C1 segment of cervical spinal cord (tissue), 14 donors: ENCODE data around the gene MRFAP1.
"Not testable (repeated sequence)": the region's sequence is repeated elsewhere in the genome, so short reads cannot be mapped to it uniquely, and the experiment has no call there.

ENCODE experiments used
- DNase-seq, 14 donors: peaks; one replicate each; lab custom pipeline; 2025; lab: John Stamatoyannopoulos, UW

The MRFAP1 gene

DNA sequence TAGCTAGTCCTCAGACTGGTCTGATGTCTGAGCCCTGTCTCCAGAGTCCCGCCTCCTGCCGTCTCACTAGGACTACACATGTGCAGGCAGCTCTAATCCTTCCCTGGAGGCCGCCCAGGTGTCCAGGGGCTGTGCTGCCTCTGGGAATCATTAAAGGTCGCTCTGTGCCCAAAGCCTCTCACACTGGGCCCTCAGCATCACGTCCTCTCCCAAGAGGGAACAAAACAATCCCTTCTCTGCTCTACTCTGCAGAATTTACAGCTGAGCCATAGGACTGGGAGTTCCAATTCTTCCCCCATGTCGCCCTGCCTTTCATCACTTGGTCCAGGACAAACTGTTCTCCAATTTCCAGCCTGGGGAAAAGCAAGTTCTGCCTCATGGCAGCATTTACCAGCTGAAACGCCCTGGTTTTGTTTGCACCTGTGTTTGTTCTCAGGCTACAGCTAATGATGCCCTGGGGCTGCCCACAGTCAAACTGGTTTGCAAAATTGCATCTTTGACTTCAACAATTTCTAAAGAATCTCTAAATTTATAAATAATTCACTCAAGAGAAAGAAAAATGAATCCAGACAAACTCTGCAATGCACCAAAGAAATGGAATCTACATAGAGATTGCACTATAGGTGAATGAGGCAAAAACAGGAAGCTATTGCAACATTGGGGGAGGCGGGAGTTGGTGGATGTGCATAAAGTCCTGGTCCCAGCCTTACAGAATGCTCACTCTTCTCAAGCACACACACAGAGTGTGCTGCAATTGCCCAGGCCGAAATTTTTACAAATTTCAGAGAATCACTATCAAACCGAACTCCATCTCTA, 7.2 kb upstream of the MRFAP1 start:
- DNase-seq, result no peak

DNA sequence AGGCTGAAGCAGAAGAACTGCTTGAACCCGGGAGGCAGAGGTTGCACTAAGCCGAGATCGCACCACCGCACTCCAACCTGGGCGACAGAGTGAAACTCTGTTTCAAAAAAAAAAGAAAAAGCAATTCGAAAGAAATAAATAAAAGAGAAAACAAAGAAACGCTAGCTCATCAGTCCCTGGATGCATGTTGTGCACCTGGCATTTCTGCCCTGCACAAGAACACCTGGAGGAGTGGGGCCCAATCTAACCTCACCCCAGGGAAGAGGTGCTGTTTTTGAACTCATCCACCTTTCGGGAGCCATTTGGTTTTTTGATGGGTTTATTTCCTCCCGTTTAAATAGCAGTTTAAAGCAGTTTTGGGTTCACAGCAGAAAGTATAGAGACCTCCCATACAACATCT, 5.7 kb upstream of the MRFAP1 start:
- no peak for DNase-seq

DNA sequence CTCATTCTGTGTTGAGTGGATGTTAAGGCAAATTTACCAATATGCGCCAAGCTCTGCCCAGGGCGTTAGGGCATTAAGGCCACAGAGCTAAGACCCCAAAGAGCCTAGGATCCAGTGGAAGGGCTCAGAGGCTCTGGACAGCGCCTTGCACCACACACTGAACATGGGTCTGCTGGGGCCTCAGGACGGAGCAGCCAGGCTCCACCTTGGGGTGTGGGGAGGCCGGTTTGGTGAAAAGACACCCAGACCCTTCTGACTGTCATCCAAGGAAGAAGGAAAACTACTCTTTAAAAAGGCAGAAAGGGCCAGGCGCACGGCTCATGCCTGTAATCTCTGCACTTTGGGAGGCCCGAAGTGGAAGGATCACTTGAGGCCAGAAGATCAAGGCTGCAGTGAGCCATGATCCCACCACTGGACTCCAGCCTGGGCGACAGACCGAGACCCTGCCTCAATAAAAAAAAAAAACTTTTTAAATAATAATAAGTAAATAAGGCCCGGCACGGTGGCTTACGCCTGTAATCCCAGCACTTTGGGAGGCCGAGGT, 1.3 kb upstream of the MRFAP1 start:
- no peak for DNase-seq

DNA sequence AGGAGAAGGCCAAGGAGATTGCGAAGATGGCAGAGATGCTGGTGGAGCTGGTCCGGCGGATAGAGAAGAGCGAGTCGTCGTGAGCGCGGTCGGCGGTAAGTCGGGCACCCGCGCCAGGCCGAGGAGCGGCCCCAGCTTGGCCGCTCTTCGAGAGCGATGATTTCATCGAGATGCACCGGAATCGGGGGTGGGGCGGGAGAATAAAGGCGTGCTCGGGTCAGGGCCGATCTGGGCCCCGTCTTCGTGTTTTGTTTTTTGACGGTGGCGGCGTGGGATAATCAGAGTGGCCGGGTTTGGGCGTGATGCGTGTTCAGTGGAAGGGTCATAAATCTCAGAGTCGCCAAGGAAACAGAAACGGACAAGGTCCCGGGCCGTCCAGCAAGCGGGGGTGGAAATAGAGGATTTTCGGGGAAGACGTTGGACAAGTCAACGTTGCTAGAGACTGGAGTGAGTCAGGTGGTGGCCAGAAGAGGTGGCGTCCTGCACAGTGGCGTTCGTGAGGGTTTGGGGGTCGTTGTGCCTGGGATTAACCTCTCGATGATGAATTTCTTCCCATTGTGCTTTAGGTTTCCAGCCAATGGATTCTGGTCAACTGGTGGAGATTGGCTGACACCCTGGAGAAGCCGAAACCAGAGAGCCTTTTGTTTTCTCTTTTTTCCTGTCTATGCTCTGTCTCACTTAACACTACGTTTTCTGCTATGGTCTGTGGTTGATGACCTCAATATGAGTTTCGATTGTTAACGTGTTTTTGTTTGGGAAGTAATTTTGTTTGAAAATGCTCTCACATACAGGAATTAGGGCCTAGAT, 882 bp downstream of the MRFAP1 start:
- DNase-seq, result peak in 3 of 14 donors; percentile 41 to 78 (median 42)

DNA sequence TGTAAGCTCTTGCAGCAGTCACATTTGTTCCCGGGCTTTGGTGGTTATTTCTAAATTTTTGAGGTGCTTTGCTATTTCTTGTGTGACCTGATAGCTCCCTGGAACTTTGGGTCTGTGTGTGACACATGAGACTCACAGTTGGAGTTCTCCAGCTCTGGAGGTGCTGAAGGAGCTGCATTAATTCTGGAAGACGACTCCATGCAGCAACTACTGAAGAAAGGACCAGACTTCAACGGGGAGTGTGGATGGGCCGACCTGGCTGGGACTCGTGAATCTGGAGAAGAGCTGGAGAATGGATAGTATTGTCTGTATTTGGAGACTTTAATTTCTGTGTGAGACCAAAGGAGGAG, 1.5 kb downstream of the MRFAP1 start:
- no peak for DNase-seq

DNA sequence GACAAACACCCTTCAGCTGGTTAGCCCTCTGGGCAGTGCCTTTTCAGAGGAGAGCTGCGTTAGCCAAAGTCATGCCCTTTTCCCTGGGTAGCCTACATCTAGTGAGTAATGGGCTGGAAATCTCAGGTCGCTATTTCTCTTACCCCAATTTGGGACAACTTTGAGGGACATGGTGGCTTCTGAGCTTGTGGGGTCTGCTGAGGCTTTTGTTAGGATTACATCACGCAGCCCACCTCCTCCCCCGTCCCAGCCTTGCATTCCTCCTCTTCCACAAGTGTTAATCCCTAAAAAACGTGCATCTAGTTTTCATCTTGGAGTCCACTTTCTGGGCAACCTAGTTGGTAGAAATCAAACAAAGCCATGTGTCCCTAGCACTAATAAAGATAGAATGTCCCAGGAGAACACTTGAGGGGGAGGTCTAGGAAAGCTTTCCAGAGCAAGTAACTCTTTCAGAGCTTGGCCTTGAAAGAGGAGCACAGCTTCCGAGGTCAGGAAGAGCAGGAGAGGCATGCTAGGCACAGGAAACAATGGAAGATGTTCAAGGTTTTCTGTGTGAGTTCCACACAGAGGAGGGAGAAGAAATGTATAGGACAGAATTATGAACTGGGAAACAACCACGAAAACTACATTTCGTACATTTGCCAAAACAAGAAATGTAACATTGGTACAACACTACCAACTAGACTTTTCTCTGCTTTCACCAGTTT, 2.8 kb downstream of the MRFAP1 start:
- no peak for DNase-seq

DNA sequence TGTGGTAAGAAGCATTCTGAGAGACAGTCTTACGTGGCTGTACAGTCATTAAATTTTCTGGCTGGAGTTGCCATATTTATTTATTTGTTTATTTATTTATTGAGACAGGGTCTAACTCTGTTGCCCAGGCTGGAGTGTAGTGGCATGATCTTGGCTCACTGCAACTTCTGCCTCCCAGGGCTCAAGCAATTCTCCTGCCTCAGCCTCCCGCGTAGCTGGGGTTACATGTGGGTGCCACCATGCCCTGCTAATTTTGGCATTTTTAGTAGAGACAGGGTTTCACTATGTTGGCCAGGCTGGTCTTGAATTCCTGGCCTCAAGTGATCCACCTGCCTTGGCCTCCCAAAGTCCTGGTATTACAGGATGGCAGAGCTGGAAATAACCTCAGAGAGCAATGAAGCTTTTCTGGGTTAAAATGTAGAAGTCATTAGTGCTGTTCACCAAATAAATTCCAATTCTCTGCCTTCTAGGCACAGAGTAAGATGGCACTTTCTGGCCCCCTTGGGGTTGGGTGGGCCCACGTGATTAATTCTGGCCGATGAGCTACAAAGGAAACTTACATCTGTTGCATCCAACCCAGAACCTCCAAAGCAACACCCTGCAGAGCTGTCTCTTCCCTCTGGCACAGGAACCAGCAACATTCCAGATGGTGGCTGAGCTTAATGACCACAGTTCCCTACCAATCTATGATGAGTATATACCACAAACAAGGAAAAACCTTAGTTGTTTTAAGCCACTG, 4.5 kb downstream of the MRFAP1 start:
- no peak for DNase-seq

DNA sequence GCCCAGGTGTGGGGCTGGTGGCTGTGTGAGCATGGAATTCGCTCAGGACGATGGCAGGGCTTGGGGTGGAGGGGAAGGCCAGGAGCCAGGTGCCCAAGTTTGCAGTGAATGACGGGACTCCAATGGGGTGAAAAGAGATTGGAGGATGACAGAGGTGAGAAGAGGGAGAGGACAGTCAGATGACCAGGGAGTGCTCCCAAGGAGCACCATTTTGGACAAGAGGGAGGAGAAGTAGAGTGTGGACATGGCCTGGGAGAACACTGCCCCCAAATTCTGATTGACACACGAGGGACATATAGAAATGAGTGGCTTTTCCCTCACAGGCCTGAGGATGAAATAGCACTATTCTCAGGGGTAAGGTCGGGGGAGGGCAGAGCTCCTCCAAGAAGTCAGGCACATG, 6.7 kb downstream of the MRFAP1 start:
- DNase-seq, result no peak

DNA sequence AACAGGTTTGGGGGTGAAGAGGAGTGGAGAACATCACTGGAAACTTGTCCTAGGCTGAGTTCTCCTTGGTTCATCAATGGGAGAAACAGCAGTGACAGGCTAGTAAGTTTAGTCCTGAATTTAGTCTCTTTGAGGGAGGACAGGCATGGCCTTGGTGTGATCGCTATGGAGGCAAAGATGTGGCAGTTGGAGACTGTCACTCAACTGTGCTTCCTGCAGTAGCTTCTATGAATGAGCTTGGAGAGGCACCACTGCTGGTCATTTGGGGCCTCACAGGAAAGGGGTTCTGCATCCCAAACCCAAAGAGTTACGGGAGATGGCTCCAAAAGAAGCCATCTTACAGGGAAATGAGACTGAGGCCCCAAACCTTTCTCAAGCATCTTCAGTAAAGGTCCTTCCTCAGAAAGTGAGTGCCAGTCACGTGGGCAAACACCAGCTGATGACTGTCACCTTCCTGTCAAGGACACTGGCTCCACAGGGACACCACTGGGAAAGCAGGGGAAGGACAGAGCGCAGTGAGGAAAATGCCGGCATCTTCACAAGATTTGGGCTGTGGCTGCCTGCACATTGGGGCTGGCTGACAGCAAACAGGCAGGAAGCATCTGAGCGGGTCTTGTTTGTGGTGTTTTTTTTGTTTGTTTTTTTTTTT, 7.2 kb downstream of the MRFAP1 start:
- no peak for DNase-seq

DNA sequence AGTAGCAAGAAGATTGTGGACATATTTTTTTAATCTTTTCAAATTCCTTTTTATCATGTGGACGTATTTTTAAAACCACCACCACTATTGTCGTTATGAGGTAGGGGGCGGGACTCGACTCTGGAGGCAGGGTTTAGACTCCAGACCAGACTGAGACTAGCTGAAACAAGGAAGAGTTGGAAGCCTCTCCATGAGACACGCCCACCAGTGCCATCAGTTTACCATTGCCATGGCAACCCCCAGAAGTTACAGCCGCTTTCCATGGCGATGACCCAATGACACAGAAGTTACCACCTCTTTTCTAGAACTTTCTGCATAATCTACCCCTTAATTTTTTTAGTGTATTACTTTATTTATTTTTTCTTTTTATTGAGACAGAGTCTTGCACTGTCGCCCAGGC, 8.7 kb downstream of the MRFAP1 start:
- no peak for DNase-seq

DNA sequence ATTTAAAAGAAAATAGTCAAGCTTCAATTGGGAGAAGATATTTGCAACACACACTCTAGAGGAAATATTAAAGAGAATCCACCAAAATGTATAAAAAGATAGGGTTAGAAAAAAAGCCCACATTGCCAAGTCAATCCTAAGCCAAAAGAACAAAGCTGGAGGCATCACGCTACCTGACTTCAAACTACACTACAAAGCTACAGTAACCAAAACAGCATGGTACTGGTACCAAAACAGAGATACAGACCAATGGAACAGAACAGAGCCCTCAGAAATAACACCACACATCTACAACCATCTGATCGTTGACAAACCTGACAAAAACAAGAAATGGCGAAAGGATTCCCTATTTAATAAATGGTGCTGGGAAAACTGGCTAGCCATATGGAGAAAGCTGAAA, 13.7 kb downstream of the MRFAP1 start:
- DNase-seq, result not testable (repeated sequence)

DNA sequence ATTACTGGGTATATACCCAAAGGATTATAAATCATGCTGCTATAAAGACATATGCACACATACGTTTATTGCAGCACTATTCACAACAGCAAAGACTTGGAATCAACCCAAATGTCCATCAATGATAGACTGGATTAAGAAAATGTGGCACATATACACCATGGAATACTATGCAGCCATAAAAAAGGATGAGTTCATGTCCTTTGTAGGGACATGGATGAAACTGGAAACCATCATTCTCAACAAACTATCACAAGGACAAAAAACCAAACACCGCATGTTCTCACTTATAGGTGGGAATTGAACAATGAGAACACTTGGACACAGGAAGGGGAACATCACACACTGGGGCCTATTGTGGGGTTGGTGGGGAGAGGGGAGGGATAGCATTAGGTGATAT, 14.8 kb downstream of the MRFAP1 start:
- not testable (repeated sequence) for DNase-seq

DNA sequence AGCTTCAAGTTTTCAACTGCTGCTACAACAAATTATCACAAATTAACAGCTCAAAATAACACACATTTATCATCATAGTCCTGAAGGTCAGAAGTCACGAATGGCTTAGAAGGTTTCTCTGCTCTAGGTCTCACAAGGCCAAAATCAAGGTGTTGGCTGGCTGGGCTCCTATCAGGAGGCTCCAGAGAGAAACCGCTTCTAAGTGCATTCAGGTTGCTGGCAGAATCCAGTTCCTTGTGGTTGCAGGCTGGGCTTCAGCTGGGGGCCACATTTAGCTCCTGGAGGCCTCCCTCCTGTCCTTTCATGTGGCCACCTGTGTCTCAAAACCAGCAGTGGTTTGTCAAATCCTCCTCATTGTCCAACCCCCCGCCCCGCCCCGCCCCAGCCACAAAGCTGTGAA, 15.4 kb downstream of the MRFAP1 start:
- DNase-seq, result no peak

DNA sequence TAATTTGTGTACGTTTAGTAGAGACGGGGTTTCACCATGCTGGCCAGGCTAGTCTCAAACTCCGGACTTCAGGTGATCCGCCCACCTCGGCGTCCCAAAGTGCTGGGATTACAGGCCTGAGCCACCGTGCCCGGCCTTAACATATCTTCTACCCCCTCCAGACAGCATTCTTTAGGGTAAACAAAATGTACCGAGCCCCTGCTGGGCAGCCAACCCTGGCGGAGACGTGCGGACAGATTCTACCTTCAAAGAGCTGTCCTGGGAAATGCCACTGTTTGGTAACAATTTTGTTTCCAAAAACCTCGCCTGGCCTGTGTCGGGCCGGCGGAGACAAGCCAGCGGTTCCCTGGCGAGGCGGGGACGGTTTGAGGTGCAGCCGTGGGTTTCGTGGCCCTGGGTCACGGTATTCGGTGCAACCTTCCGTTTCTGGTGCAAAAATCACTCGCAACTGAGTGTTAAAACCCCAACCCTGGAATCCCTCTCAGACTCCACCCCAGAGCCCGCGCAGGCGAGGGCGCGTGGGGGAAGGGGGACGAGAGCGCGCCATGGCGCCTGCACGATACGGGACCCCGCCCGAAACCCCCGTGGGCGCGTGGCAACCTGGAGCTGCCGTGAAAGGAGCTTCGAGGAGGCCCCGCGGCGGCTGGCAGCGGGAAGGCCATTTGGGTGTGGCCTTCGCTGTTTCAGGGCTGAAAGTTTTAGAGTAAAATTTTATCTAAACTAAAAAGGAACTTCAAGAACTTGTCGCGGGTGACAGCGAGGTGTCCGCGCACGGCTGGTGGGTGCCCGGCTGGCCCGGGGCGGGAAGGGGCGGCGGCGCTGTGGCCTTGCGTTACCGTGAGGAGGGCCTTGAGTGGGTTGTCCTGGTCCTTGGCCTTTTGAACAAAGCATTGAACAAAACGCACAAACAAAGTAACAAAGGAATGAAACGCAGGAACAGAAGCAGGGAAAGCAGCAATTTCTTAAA, 17.0 kb downstream of the MRFAP1 start:
- DNase-seq, result no peak

DNA sequence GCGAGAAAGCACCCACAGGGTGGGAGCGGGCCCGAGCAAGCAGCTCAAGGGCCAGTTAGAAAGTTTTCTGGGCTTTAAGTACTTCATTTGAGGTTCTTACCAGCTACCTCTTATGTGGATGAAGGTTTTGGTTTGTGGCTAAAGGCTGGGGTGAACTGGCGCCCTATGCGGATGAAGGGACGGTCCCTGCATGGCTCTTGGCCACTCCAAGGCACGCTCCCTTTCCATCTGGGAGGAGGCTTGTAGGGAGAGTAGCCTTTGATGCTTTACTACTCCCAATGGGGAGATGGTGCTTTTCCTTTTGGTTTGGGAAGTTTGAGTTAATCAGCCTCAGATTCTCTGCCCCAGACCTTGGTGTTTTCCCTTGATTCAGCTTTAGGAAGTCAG, 17.7 kb downstream of the MRFAP1 start:
- DNase-seq, result no peak

DNA sequence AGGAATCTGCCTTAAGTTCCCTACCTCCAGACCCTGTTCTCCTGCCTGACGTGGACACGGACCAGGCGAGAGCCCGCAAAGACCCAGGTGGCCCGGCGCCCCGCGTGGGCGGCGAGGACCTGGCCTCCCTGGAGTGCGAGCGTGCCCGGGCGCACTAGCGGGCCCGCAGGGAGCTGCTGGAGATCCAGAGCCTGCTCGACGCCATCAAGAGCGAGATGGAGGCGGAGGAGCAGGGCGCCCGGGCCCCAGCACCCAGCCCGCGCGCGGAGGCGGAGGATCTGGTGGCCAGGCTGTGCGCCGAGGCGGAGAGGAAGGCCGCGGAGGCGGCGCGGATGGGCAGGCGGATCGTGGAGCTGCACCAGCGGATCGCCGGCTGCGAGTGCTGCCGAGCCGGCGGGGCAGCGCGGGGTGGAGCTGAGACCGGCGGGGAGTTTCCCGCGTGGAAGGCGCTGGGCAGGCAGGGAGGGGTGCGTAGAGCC, 18.2 kb downstream of the MRFAP1 start:
- DNase-seq, result peak in 3 of 14 donors; percentile 14 to 37 (median 25)

DNA sequence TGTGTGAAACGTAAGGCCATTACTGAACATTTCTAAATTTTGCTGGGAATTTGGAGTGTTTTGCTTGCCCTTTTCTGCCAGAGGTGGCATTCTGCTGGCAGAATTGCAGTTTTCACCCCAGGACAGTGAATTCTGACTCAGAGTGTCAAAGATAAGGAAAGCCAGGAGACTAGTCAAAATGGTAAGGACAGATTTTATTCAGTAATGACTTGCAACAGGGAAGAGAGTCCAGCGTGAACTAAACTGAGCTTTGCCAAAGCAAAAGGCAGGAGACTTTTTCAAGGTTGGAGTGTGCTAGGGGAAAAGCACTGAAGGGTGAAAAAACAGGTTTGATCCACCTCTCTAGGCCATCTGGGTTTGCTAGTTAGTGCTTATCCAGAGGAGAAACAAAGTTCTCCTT, 19.4 kb downstream of the MRFAP1 start:
- DNase-seq, result no peak

DNA sequence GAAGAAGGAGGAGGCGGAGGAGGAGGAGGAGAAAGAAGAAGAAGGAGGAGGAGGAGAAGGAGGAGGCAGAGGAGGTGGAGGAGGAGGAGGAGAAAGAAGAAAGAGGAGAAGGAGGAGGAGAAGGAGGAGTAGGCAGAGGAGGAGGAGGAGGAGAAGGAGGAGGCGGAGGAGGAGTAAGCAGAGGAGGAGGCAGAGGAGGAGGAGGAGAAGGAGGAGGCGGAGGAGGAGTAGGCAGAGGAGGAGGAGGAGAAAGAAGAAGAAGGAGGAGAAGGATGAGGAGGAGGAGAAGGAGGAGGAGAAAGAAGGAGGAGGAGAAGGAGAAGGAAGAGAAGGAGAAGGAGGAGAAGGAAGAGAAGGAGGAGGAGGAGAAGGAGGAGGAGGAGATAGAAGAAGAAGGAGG, 19.9 kb downstream of the MRFAP1 start:
- no peak for DNase-seq

DNA sequence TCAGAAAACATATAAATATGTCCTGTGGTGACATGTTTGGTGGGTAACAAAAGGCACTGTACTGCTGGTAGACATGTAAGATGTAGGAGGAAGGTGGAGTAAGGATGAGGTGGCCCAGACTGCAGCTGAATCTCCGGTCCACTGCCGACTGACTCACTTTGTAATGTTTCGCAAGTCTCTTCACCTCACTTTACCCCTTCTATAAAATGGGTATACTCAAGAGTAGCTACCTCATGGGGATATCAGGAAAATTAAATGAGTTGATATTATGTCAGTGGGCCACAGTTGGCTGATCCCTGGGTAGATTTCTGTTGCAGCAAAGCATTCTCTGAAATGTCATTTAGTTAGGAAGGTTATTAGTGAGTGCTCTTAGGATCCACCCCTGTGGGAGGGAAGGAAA, 22.1 kb downstream of the MRFAP1 start:
- no peak for DNase-seq
